GM15510 (cell line): ENCODE data around the gene MCOLN3.

Experiments
- POLR2A ChIP-seq: IDR thresholded peaks from 3 replicates; pipeline ENCODE4 v1.6.1; 2011; ENCODE audit warnings: borderline replicate concordance; ENCODE audit not compliant: insufficient read length; ENCODE audit errors: extremely low read depth

The MCOLN3 gene, protein sequence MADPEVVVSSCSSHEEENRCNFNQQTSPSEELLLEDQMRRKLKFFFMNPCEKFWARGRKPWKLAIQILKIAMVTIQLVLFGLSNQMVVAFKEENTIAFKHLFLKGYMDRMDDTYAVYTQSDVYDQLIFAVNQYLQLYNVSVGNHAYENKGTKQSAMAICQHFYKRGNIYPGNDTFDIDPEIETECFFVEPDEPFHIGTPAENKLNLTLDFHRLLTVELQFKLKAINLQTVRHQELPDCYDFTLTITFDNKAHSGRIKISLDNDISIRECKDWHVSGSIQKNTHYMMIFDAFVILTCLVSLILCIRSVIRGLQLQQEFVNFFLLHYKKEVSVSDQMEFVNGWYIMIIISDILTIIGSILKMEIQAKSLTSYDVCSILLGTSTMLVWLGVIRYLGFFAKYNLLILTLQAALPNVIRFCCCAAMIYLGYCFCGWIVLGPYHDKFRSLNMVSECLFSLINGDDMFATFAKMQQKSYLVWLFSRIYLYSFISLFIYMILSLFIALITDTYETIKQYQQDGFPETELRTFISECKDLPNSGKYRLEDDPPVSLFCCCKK

DNA sequence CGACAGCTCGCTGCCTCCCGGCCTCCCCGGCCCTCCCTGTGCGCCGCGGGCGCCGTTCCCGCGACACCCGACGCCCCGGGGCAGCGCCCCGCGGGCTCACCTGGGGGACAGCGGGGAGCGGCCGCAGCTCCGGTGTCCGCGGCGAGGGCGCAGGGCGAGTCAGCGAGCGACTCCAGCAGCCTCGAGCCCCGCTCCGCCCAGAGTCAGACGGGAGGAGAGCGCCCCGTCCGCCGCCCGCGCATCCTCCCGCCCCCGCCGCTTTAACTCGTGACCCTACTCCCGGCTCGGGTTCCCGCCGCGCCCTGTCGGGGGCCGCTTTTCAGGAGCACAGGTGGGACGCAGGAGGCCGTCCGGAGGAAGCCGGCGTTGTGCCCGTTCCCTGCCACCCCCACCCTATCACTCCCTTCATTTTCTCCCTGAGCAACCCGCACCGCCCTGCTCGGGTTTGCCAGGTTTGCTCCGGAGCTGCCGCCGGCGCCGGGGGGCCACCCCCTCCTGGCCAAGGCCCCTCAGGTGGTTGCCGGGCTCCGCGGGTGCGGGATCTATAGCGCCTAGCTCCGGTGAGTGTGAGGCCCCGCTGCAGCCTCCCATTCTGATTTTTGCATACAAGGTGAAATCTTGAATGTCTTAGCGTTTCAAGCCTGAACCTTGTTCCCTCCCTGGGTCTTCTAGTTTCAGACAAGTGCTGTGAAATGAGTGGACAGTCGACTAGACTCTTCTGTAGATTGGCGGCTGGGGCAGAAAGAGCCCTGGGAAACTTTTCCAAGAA is at the start of gene MCOLN3:
MCOLN3 (minus strand) TSS at position 205 of the 769 bp plus-strand sequence. CDS start 3,140 bp downstream, outside the sequence.
- peak; percentile 9 for TF ChIP-seq POLR2A

DNA sequence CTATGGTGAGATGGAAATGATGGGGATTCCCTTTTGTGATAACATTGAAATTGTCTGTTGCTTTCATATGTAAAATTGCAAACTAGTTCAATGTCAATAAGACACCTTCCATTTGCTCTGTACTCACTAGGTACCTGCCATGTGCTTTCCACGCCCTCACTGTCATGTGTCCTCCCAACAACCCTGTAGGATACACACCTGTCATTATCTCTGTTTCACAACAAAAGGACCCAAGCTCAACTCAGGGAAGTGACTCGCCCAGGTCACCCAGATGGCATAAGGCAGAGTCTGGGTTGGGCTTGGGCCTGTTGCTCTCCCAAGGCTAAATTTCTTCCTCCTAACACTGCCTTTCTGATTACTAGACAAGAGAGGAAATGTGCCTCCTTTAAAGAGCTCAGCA is 45.3 kb upstream of the MCOLN3 start:
- no peak for TF ChIP-seq POLR2A

DNA sequence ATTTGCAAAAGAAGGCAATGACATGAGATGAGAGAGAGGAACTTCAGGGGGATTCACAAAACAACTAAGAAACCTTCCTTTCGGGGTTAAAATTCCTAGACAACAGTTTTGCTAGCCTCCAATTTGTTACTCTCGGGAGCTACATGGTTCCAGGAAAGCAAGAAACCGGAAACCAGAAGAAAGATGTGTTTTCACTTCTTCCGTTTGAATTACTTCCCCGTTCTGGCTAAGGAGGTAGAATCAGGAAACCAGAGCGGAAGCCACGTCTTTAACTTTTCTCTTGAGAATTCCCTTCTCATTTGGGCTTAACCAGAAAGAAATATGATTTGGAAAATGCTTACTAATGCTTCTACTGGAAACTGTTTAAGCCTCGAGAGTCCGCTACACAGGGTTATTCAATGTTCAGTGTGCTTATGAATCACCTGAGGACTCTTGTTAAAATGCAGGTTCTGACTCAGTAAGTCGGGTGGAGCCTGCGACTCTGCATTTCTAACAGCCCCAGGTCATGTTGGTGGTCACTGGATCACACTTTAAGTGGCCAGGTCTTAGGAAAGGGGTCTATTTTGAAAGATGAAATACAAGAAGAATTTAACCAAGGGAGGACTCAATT is 43.5 kb upstream of the MCOLN3 start:
- no peak for TF ChIP-seq POLR2A

DNA sequence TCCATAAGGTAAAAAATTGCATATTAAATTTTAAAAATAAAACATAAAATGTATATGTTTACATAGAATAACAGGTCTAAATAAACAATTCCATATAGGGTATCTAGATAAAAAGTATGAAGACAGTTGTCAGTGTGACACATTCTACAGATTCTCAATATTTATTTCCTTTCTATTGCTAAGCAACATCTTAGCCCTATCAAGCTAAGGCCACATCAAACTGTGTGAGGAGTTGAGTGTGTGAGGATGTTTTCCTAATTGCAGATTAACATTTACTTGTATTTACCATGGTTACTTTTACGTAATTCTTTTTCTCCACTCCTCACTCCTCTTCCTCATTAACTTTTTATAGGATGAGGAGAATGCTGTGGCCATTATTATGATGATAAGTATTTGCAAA is 41.9 kb upstream of the MCOLN3 start:
- TF ChIP-seq POLR2A: no peak

DNA sequence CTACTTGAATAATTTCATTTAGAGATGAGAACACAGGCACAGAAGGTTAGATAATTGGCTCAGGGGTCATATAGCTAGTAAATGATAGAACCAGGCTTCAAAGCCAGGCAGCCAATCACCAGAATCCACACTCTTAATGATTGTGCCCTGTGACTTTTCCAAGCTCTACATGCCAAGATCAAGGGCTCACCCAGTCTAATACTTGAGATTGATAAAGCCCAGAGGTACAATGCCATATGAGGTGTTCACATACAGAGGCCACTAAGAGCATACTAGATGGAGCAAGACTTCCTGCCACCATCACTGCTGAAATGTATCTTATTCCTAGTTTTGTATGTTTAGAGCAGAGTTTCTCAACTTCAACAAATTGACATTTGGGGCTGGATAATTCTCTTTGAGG is 40.9 kb upstream of the MCOLN3 start:
- no peak for TF ChIP-seq POLR2A

DNA sequence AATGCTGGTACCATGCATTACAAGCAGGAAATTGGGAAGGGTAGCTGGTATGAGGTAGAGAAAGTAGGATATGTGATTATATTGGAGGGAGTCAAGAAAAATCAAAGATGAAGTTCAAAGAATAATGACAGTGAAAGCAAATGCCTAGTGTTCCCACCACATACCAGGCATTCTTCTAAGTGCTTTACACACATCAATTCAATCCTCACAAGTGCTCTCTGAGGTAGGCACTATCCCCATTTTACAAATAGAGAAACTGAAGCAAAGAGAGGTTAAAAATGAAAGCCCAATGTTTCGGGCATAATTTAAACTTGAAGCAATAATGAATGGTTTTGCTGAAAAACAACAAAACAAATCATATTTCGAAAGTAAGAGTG is 40.1 kb upstream of the MCOLN3 start:
- TF ChIP-seq POLR2A: no peak

DNA sequence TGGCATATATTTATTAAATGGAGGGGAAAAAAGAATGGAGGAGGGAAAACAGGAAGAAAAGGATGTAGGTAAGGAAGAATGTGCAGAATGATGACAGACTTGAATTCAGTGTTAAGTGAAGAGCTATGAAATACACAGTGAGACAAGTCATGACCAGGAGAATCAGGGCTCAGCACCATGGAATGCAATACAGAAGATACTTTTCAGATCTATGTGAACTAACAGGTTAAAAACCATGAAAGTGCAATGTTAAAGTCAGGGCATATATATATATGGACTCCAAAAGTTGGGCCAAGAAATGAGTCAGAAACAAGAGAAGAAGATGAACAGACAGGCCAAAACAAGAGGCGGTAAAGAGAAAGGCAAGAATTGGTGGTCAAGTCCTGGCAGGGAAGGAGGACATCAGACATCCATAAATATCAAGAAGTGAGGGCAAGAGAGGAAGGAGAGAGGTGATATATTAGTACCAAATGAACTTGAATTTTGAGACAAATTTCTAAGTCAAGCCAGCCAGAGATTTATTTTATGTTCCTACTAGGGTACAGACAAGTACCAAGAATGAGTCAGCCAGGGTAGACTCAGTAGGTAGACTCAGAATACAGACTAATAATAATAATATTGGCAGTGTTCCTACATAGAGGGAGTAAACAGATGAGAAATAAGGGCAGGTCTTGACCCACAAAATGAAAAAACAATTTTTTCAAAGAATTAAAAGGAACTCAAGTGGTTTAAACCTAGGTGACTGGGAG is 39.5 kb upstream of the MCOLN3 start:
- TF ChIP-seq POLR2A: no peak

DNA sequence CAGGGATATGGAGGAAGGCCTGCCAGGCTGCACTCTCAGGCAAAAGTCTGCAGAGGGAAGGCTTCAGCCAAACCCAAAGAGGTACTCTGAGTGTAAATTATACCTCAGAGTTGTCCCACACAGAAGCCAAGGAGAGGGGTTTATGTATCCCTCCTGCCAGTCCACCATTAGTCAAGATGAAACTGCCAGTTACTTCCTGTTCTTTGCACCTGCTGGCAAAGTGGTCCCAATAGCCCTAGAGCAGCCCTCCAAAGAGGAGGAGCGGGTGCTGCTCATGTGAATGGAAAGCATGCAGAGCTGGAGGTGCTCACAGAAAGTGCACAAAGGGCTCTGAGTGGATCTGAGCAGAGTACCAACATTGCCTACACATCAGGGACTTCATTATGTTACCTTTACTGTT is 37.1 kb upstream of the MCOLN3 start:
- no peak for TF ChIP-seq POLR2A

DNA sequence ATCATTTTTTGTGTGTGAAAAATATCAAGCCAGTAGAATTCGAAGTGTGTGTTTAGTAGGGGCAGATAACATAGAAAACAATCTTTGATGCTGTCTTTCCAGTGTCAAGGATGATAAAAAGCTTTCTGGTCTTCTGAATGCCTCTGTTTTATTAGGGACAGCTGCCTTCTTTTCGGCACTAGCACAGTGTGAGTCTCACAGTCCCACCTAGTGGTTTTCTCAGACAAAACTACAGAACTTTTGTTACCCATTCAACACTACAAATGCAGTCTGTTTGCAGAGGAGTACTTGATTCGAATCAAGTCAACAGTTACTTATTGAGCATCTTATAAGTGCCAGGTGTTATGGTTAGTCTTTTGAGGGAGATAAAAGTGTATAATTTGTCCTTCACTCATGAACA is 30.6 kb upstream of the MCOLN3 start:
- no peak for TF ChIP-seq POLR2A

DNA sequence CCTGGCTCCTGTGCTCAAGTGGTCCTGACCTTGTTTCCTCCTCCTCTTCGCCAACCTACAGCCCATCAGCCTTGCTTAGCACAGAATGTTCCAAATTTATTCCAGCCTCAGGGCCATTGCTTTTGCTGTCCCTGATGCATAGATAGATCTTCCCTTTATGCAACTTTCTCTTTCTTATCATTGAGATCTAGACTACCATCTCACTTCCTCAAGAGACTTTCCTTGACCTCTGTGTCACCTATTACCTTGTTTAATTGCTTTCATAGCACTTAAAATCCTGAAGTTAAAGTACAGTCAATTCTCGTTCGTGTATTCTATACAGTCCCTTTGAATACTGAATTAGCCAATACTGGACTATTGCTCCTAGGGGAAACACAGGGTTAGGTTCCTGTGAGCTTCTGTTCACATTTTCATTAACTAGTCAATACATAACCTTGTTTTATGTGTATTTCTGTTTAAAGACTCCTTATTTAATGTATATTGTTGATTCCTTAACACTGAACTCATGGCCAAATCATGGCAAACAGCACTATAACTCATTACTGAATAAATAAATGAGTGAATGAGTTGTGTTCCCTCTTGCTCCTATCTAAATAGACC is 26.2 kb upstream of the MCOLN3 start:
- TF ChIP-seq POLR2A: no peak

DNA sequence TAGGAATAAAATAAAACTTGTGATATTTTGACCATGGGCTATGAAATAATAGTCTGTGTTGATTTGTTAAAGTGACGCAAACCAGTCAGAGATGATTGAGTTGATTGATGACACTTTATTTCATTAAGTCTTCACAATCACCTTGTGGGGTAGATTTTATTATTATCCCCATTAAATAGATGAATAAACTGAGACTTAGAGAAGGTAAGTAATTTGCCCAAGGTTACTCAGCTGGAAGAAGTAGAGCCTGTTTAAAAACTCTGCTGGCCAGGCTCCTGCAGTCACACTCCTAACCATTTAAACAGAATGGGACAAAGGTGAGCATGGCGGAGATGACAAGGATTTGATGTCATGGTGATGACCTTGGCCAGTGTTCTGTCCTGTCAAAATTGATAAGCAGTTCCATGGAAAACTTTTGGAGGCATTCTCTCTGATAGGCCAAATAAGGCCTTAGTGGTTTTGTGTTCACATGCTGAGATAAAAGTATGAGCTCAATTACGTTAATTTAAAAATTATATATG is 22.7 kb upstream of the MCOLN3 start:
- no peak for TF ChIP-seq POLR2A

DNA sequence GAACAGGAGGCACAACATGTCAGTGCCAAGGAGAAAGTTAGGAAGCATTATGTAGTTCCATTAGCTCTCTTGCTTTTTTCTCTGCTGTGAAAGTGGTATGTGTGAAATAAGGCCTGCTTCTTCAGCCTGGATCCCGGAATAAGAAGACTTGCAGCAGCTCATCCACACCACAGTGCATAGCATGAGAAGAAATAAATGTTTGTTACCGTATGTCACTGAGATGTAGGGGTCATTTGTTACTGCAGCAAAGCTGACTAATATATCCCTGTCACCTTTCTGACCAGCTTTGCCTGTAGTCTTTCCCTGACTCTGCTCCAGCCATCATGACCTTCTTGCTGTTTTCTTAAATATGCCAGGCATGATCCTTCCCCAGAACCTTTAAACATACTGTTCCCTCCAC is 20.5 kb upstream of the MCOLN3 start:
- TF ChIP-seq POLR2A: no peak

DNA sequence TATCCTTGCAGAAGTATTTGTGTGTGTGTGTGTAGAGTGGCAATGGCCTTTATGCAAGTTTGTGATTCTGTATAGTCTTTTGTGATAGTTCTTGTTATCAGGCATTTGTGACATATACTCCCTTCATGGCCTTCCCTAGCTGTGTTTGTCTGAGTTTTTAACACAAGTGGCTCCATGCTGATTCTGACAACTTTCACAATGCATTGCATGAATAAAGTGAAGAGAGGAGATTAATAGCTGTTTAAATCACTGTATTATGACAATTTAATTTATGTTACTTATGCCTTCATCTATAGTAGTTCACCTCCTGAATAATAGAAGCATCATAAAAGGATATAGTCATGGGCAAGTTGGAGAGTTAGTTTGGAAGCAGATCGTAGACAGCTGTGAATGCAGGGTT is 17.2 kb upstream of the MCOLN3 start:
- no peak for TF ChIP-seq POLR2A
